IPS DF 6.9 (cell line): ENCODE measurements around the gene EPB41L5.
A peak's percentile ranks its signal among the peaks of the same experiment; 100 is the strongest.
"Not testable (repeated sequence)": the region's sequence is repeated elsewhere in the genome, so short reads cannot be mapped to it uniquely, and the experiment has no call there.

Source experiments
- DNase-seq: peaks from one replicate; pipeline ENCODE4 v3.0.0-alpha.2; 2013; ENCODE audit warnings: low read depth, low spot score
- H3K27ac ChIP-seq: one replicate; pipeline ENCODE4 v1.5.1; 2013; ENCODE audit warnings: low read length, control low read depth
- H3K27me3 ChIP-seq: 2 replicates; pipeline ENCODE4 v1.6.1; 2013; ENCODE audit warnings: mild to moderate bottlenecking, low read length; ENCODE audit not compliant: control insufficient read depth, insufficient read depth
- H3K36me3 ChIP-seq: 2 replicates; pipeline ENCODE4 v1.6.1; 2013; ENCODE audit warnings: low read length; ENCODE audit not compliant: control insufficient read depth, insufficient read depth
- H3K4me1 ChIP-seq: 2 replicates; pipeline ENCODE4 v1.6.1; 2013; ENCODE audit warnings: low read length; ENCODE audit not compliant: control insufficient read depth, insufficient read depth
- H3K4me3 ChIP-seq: 2 replicates; pipeline ENCODE4 v1.5.1; 2013; ENCODE audit warnings: mild to moderate bottlenecking, low read length
- H3K9me3 ChIP-seq: 2 replicates; pipeline ENCODE4 v1.6.1; 2013; ENCODE audit warnings: low read length, inconsistent platforms; ENCODE audit not compliant: control insufficient read depth, insufficient read depth
- WGBS: extraction: QIAGEN DNeasy Blood & Tissue Kit; methylation state at CpG from one replicate; pipeline ENCODE4 v1.1.7; 2013; ENCODE audit warnings: mixed read lengths, missing lambda C conversion rate; ENCODE audit not compliant: insufficient read length, insufficient coverage; 5-methylcytosine and 5-hydroxymethylcytosine counted together

Gene EPB41L5

DNA sequence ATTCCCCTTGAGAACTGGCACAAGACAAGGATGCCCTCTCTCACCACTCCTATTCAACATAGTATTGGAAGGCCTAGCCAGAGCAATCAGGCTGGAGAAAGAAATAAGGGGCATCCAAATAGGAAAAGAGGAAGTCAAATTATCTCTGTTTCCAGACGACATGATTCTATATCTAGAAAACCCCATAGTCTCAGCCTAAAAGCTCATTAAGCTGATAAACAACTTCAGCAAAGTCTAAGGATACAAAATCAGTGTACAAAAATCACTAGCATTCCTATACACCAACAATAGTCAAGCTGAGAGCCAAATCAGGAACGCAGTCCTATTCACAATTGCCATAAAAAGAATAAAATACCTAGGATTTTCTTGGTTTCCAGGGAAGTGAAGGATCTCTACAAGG lies 145.8 kb downstream of the EPB41L5 start:
- not testable (repeated sequence) for H3K27me3 ChIP-seq, H3K4me3 ChIP-seq, H3K4me1 ChIP-seq, H3K27ac ChIP-seq, H3K9me3 ChIP-seq, H3K36me3 ChIP-seq, DNase-seq
- WGBS: no CpG with 5 or more reads among the region's 2 CpGs

DNA sequence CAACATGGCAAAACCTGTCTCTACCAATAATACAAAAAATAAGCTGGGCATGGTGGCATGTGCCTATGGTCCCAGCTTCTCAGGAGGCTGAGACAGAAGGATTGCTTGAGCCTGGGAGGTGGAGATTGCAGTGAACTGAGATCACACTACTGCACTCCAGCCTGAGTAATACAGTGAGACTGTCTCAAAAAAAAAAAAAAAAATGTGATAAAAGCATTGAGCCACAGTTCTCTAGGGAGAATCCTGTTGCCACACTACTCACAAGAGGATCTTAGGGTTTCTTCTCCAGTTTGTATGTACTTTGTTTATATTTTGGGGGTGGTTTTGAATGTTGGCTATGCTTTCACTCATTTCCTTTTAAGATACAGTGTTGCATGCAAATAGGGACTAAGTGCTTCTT lies 148.3 kb downstream of the EPB41L5 start:
- H3K27ac ChIP-seq: no peak overlapping the region
- DNase-seq: no peak

DNA sequence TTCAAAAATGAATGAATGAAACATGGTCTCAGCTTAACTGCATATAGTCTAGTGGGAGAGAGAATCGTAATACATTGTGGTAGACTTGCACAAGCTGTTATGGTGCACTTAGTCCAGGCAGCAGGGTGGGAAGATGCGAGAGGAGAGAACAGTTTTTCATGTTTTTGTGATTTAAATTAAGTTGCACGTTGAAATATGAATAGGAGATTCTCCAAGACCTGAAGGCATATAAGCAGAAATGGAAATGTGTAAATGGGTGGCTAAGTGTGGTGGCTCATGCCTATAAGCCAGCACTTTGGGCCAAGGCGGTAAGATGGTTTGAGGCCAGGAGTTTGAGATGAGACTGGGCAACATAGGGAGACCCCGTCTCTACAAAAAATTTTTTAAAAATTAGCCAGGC lies 149.8 kb downstream of the EPB41L5 start:
- Histone ChIP-seq H3K27me3 (no peaks in the 10 kb centered on the region), H3K36me3 (no peaks in the 10 kb centered on the region), H3K4me3 (no peak overlapping the region), H3K27ac (no peak overlapping the region), H3K9me3 (no peaks in the 10 kb centered on the region), H3K4me1 (no peaks in the 10 kb centered on the region; the same call in 1 of the 2 replicates)
- DNase-seq: no peak
- no CpG with 5 or more reads among the region's 5 CpGs for WGBS

More for the DNA sequence above, 148.3 kb downstream of the EPB41L5 start:
- Histone ChIP-seq H3K36me3 (peaks cover 3% of the 10 kb centered on the region; the same call in 1 of the 2 replicates), H3K4me1 (no peaks in the 10 kb centered on the region; the same call in 1 of the 2 replicates), H3K27me3 (no peaks in the 10 kb centered on the region), H3K4me3 (no peak overlapping the region), H3K9me3 (no peaks in the 10 kb centered on the region)

DNA sequence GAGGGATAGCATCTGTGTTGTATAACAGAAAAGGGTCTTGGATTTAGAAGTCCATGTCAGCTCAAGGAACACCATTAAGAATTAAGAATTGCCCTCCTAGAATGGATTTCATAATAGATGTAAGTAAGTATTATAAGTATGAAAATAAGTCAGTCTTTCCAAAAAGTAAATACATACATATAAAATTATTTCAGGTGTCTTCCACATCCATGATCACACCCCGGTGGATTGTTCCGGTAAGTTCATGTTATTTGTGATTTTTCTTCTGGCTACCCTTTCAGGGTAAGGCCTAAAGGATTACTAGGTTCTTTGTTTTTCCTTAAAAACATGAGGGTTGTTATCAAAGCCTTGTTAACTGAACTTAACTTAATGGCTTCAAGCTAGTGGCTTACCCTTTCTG lies 154.4 kb downstream of the EPB41L5 start:
- no peak for DNase-seq
- Histone ChIP-seq H3K27me3 (no peaks in the 10 kb centered on the region), H3K4me3 (no peak overlapping the region), H3K27ac (no peak overlapping the region), H3K4me1 (no peaks in the 10 kb centered on the region), H3K36me3 (no peaks in the 10 kb centered on the region), H3K9me3 (no peaks in the 10 kb centered on the region)
- WGBS: no CpG with 5 or more reads among the region's 2 CpGs

DNA sequence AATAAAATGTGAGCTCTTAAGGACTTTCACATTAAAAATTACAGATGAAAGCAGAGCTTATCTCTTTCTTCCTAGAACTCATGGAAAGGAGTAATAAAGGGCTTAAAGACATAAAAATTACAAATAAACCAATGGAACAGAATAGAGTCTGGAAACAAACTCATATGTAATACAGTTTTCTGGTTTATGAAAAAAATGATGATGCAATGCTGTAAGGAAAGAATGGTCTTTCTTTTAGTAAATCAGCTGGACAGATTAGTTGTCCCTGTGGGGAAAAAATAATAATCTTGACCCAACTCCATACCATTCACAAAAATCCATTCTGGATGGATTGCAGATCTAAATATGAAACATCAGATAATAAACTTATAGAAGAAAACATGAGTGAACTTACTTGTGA lies 156.1 kb downstream of the EPB41L5 start:
- no peak overlapping the region for H3K4me3 ChIP-seq
- no peaks in the 10 kb centered on the region for H3K36me3 ChIP-seq
- H3K9me3 ChIP-seq: no peaks in the 10 kb centered on the region
- H3K4me1 ChIP-seq: no peaks in the 10 kb centered on the region
- no peaks in the 10 kb centered on the region for H3K27me3 ChIP-seq
- no peak for DNase-seq
- H3K27ac ChIP-seq: no peak overlapping the region

DNA sequence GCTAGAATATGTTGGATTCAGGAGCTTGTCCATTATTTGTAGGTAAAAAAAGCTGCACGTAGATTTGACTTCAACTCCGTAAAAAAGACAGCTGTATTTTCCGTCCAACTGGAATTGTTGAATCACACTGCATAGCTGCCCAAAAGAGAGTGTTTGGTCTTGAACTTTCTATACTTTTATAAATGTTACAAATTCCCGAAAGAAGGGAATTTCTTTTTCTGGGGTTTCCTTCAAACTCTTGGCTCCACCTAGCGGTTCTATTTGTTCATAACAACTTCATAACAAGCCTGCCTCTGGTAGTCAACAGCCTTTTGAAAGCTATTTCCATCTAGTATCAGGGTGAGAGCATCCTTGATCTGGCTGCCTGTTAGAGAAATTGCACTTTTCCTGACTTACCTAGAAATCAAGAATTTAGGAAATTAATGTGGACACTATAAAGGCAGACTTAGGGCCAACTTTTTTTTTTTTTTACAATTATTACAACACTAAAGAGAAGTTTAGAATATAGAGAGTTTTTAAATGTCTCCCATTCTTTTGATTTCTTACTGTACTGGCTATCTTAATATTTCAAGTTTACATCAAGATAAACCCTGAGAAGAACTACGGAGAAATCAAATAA lies 162.2 kb downstream of the EPB41L5 start:
- H3K27ac ChIP-seq: no peak overlapping the region
- H3K4me3 ChIP-seq: no peak overlapping the region
- no CpG with 5 or more reads among the region's 6 CpGs for WGBS
- peak; percentile 13 for DNase-seq
- H3K36me3 ChIP-seq: no peaks in the 10 kb centered on the region
- no peaks in the 10 kb centered on the region for H3K4me1 ChIP-seq
- H3K9me3 ChIP-seq: no peaks in the 10 kb centered on the region
- no peaks in the 10 kb centered on the region for H3K27me3 ChIP-seq

DNA sequence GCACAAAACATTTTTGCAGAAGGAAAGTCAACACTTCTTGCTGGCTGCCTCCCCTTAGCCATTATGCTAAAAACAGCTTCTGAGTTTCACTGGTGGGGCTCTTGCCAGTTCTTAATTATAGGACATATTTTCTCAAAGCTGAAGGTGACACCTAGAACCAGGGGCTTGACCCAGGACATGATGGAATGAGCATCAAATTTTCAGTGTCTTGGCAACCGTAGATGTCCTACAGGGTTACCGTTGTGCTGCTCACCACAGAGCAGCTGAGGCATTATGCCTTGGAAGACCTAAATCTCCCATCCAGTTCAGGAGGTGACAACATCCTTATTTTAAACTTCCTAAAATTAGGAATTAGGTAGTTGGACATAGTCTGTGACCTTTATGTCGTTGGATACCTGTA lies 163.6 kb downstream of the EPB41L5 start:
- DNase-seq: no peak
- no CpG with 5 or more reads among the region's 3 CpGs for WGBS
- Histone ChIP-seq H3K36me3 (no peaks in the 10 kb centered on the region), H3K9me3 (no peaks in the 10 kb centered on the region), H3K27ac (no peak overlapping the region), H3K4me1 (no peaks in the 10 kb centered on the region), H3K27me3 (no peaks in the 10 kb centered on the region), H3K4me3 (no peak overlapping the region)

DNA sequence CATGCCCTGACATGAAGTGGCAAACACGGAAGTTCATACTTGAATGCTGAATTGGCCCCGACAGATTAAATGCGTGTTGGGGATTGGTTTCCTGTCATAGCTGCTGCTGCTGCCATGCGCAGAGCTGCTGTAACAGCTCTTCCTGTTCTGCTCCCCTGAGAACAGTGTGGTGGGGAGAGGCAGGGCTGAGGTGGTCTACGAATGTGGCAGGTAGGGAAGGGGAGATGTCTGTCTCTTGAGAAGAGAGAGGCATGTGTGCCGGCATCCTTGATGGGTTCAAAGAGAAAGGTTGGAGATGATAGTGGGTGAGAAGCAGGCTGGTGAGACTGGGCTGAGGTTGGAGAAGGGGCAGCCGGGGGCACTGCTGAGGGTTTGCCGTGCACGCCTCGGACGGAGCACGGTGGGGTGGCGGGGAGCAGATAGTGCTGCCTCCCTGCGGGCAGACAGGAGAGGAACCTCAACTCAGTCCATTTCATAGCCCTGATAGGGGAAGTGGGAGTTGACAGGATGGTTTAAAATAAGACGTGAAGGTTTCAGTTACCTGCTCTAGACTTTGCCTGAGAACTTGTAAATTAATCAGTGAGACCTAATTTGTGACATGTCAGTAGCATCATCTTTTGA lies 164.2 kb downstream of the EPB41L5 start:
- Histone ChIP-seq H3K9me3 (no peaks in the 10 kb centered on the region), H3K27ac (no peak overlapping the region)

DNA sequence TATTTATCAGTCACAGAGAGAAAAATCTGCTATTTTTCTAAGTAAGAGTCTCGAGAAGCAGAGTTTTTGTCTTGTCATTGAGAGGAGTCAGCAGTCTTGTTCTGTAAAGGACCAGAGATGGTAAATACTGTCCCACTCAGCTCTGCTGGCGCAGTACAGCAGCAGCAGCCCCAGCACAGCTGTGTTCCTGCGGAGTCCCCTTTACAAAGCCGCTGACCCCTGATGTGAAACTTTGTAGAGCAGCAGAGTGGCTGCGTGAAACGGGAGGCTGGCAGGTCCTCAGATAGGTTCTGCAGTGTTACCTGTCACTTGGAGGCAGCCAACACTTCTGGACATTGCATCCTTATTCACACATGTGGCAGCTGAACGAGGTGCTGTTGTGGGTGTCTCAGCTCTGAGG lies 165.1 kb downstream of the EPB41L5 start:
- WGBS: no CpG with 5 or more reads among the region's 7 CpGs
- no peak overlapping the region for H3K27ac ChIP-seq
- no peak overlapping the region for H3K4me3 ChIP-seq

More for the DNA sequence above, 164.2 kb downstream of the EPB41L5 start:
- Histone ChIP-seq H3K27me3 (no peaks in the 10 kb centered on the region), H3K36me3 (no peaks in the 10 kb centered on the region), H3K4me3 (no peak overlapping the region), H3K4me1 (no peaks in the 10 kb centered on the region)
- WGBS: no CpG with 5 or more reads among the region's 15 CpGs
- no peak for DNase-seq

DNA sequence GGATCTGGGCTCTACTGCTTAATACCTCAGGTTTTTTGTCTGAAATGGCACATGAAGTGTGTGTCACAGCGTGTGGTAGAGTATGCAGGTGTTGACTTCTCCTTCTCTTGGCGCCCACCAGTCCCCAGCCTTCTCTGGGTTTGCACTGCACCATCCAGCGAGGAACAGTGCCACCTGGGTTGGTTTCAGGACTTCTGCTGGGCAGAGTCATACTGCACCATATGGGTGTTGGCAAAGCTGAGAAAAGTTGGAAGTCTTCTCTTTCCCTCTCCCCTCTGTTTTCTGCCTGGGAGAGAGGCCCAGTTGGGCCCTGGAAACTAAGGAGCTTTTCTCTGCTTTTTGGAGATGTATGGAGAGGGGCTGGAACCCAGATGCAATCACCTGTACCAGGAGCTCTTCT lies 166.5 kb downstream of the EPB41L5 start:
- DNase-seq: no peak
- WGBS: no CpG with 5 or more reads among the region's 3 CpGs
- H3K9me3 ChIP-seq: no peaks in the 10 kb centered on the region
- no peaks in the 10 kb centered on the region for H3K36me3 ChIP-seq
- H3K4me3 ChIP-seq: no peak overlapping the region
- H3K4me1 ChIP-seq: no peaks in the 10 kb centered on the region
- H3K27me3 ChIP-seq: no peaks in the 10 kb centered on the region
- H3K27ac ChIP-seq: no peak overlapping the region

More for the DNA sequence above, 165.1 kb downstream of the EPB41L5 start:
- DNase-seq: no peak
- Histone ChIP-seq H3K27me3 (no peaks in the 10 kb centered on the region), H3K36me3 (no peaks in the 10 kb centered on the region), H3K9me3 (no peaks in the 10 kb centered on the region), H3K4me1 (no peaks in the 10 kb centered on the region)

DNA sequence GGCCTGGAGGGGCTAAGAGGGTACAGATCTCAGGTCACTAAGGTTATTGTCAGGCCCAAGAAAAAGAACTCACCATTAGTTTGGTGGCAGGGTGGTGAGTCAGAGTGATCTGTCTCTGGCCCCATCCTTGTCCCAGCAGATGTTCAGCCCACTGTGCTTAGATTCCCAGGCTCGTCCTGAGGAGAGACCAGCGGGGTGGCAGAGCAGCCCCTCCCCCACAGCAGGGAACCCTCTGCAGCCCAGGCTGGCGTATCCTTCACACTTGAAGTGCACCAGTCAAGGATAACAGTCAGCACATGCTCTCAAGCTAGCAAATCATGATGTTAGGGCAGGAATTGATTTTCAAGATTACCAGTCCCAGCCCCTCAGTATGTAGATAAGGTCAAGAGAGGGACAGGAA lies 167.2 kb downstream of the EPB41L5 start:
- H3K27ac ChIP-seq: no peak overlapping the region
- WGBS: no CpG with 5 or more reads among the region's 3 CpGs
- no peaks in the 10 kb centered on the region for H3K27me3 ChIP-seq
- H3K36me3 ChIP-seq: no peaks in the 10 kb centered on the region
- DNase-seq: no peak
- no peaks in the 10 kb centered on the region for H3K9me3 ChIP-seq
- H3K4me1 ChIP-seq: no peaks in the 10 kb centered on the region
- H3K4me3 ChIP-seq: no peak overlapping the region
